Measurements from ENCODE around the gene SPN. TPM values are rescaled to one million over a fixed set of nuclear protein-coding genes. Genes with fewer than 3 reads are reported as not detected.
A peak's percentile ranks its signal among the peaks of the same experiment; 100 is the strongest.

The SPN gene
- total RNA-seq, 1 donor from 2014 or later = 0.63 TPM

DNA sequence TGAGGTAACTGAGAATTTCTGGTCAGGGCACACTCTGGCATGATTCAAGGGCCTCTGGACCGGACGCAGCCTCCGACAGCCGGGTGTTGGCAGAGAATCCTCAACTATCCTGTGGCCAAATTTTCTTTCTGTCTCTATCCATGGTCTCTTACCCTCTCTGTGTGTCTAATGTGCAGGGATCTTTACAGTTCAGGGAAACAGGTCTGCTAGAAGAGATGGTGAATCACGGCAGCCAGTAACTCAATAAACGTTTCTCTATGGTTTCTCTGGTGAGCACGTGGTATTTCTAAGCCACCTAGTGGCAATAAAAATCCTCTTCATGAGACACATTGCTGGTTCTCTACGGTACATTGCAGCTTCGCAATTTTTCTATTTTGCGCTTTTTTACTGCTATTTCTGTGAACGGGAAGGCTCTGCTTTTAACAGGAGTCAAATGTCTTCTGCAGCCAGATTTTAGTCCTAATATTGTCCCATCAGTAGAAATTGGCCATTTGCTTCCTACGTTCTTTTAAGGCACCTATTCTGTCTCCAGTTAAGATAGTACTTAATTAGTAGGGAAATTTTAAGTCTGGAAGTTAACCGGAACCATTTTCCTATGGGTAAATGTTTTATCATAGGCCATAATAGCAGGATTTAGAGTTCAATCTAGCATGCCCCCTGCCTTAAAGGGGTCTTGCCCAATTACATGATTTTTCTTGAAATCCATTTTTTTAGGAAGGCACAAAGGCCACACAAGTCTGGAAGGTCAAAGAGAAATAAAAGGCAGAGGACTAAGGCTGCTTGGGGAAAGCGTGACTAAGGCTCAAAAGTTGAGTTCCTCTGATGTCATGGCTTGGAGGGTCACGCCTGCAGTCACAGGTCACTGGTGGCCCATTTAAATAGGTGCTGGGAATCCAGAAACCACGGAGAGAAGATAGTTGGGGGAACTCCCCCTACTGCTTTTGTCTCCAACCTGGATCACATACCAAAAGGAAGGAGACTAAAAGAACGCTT lies 47.5 kb downstream of the SPN start:
- TF ChIP-seq, protein P1, sequence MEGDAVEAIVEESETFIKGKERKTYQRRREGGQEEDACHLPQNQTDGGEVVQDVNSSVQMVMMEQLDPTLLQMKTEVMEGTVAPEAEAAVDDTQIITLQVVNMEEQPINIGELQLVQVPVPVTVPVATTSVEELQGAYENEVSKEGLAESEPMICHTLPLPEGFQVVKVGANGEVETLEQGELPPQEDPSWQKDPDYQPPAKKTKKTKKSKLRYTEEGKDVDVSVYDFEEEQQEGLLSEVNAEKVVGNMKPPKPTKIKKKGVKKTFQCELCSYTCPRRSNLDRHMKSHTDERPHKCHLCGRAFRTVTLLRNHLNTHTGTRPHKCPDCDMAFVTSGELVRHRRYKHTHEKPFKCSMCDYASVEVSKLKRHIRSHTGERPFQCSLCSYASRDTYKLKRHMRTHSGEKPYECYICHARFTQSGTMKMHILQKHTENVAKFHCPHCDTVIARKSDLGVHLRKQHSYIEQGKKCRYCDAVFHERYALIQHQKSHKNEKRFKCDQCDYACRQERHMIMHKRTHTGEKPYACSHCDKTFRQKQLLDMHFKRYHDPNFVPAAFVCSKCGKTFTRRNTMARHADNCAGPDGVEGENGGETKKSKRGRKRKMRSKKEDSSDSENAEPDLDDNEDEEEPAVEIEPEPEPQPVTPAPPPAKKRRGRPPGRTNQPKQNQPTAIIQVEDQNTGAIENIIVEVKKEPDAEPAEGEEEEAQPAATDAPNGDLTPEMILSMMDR (IDR thresholded peaks at IDR 0.05; ENCODE audit: unreplicated experiment) = peak; percentile 75
- Mint-ChIP-seq H3K27ac (peak overlapping the region; percentile 83), H3K9me3 (no peaks in the 10 kb centered on the region), H3K4me3 (peak overlapping the region; percentile 42), H3K27me3 (ENCODE audit: low read depth) (no peaks in the 10 kb centered on the region), H3K4me1 (peaks cover 33% of the 10 kb centered on the region), H3K36me3 (no peaks in the 10 kb centered on the region)
- no peak for DNase-seq (ENCODE audit: low spot score in 2 of 2, unreplicated experiment in 2 of 2)

DNA sequence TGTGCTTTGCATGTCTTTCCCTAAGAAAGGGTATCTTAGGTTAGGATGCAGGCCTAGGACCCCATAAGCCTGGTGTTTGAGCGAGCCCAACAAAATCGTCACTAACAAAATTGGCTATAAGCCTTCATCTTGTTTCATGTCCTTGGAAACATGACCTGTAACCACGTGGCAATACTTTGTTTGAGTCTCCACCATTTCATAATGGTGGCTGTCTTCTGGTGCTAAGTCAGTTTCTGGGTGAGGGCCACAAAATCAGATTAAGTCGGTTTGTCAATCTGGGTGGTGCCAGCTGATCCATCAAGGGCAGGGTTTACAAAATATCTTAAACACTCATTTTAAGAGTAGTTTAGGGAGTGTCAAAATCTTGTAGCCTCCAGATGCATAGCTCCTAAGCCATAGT lies 49.8 kb downstream of the SPN start:
- H3K27ac Mint-ChIP-seq = no peak overlapping the region

DNA sequence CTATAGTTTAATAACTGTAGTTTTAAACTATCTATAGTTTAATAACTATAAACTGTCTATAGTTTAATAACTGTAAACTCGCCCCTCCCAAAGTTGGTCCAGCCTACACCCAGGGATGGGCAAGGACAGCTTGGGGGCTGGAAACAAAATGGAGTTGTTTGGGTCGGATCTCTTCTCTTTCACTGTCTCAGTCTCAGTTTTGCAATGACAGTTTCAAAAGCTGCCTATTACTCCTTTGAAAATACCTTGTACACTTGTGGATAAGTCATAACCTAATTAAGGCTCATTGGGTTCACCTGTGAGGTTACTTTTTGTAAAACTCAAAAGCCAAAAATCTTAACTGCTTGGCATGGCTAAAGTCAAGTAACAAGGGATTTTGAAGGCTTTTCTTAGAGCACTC lies 51.3 kb downstream of the SPN start:
- Mint-ChIP-seq H3K9me3 (no peaks in the 10 kb centered on the region), H3K4me1 (peaks cover 37% of the 10 kb centered on the region), H3K36me3 (no peaks in the 10 kb centered on the region), H3K4me3 (no peak overlapping the region), H3K27ac (no peak overlapping the region), H3K27me3 (ENCODE audit: low read depth) (no peaks in the 10 kb centered on the region)
- no peak for DNase-seq (ENCODE audit: low spot score in 2 of 2, unreplicated experiment in 2 of 2)
- TF ChIP-seq, protein P1 (IDR thresholded peaks at IDR 0.05; ENCODE audit: unreplicated experiment) = no peak

More for the DNA sequence above, 49.8 kb downstream of the SPN start:
- TF ChIP-seq, protein P1 (IDR thresholded peaks at IDR 0.05; ENCODE audit: unreplicated experiment) = no peak
- Mint-ChIP-seq H3K36me3 (no peaks in the 10 kb centered on the region), H3K4me1 (peaks cover 33% of the 10 kb centered on the region), H3K9me3 (no peaks in the 10 kb centered on the region), H3K27me3 (ENCODE audit: low read depth) (no peaks in the 10 kb centered on the region), H3K4me3 (no peak overlapping the region)
- no peak for DNase-seq (ENCODE audit: low spot score in 2 of 2, unreplicated experiment in 2 of 2)

DNA sequence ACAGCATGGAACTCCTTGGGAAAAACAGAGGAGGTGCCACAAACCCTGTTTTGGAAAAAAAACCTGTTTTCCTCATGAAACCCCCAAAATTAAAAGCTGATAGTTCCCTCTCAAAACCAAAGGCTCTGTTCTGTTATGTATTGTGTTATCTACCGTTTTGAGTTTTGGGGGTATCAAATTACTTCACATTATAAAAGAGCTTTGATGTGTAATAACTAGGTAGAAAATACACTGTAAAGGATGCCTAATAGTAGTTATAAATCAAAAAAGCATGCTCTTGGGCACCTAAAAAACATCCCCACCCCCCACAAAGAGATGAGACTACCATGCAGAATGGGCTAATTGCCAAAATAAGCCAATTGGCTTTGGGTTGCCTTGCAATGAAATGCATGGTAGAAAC lies 51.9 kb downstream of the SPN start:
- no peaks in the 10 kb centered on the region for H3K9me3 Mint-ChIP-seq
- peak overlapping the region; percentile 47 for H3K27ac Mint-ChIP-seq
- TF ChIP-seq, protein P1 (IDR thresholded peaks at IDR 0.05; ENCODE audit: unreplicated experiment) = no peak
- DNase-seq (ENCODE audit: low spot score in 2 of 2, unreplicated experiment in 2 of 2) = no peak
- H3K4me3 Mint-ChIP-seq = no peak overlapping the region
- no peaks in the 10 kb centered on the region for H3K36me3 Mint-ChIP-seq
- no peaks in the 10 kb centered on the region for H3K27me3 Mint-ChIP-seq (ENCODE audit: low read depth)
- peaks cover 31% of the 10 kb centered on the region for H3K4me1 Mint-ChIP-seq

DNA sequence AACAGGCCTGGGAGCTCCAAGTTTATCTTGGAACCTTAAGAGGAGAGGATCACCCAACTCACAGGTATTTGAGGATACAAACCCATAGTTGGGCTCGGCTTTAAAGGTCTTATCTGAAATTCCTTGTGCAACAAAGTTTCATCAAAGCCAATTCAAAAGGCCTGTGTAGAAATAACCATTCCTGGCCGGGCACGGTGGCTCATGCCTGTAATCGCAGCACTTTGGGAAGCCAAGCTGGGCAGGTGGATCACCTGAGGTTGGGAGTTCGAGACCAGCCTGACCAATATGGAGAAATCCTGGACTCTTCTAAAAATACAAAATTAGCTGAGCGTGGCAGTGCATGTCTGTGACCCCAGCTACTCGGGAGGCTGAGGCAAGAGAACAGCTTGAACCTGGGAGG lies 54.1 kb downstream of the SPN start:
- Mint-ChIP-seq H3K36me3 (no peaks in the 10 kb centered on the region), H3K27me3 (ENCODE audit: low read depth) (no peaks in the 10 kb centered on the region), H3K9me3 (no peaks in the 10 kb centered on the region), H3K4me1 (peaks cover 29% of the 10 kb centered on the region), H3K27ac (no peak overlapping the region), H3K4me3 (no peak overlapping the region)
- TF ChIP-seq, protein P1 (IDR thresholded peaks at IDR 0.05; ENCODE audit: unreplicated experiment) = no peak
- DNase-seq (ENCODE audit: low spot score in 2 of 2, unreplicated experiment in 2 of 2) = no peak
